ENCODE data around the gene ARMC8. TPM values are rescaled to one million over a fixed set of nuclear protein-coding genes. Genes with fewer than 3 reads are reported as not detected.
"Not testable (repeated sequence)": the region's sequence is repeated elsewhere in the genome, so short reads cannot be mapped to it uniquely, and the experiment has no call there.

The ARMC8 gene, protein sequence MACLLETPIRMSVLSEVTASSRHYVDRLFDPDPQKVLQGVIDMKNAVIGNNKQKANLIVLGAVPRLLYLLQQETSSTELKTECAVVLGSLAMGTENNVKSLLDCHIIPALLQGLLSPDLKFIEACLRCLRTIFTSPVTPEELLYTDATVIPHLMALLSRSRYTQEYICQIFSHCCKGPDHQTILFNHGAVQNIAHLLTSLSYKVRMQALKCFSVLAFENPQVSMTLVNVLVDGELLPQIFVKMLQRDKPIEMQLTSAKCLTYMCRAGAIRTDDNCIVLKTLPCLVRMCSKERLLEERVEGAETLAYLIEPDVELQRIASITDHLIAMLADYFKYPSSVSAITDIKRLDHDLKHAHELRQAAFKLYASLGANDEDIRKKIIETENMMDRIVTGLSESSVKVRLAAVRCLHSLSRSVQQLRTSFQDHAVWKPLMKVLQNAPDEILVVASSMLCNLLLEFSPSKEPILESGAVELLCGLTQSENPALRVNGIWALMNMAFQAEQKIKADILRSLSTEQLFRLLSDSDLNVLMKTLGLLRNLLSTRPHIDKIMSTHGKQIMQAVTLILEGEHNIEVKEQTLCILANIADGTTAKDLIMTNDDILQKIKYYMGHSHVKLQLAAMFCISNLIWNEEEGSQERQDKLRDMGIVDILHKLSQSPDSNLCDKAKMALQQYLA
- 60.9 and 70.8 TPM in 2 replicates for total RNA-seq

DNA sequence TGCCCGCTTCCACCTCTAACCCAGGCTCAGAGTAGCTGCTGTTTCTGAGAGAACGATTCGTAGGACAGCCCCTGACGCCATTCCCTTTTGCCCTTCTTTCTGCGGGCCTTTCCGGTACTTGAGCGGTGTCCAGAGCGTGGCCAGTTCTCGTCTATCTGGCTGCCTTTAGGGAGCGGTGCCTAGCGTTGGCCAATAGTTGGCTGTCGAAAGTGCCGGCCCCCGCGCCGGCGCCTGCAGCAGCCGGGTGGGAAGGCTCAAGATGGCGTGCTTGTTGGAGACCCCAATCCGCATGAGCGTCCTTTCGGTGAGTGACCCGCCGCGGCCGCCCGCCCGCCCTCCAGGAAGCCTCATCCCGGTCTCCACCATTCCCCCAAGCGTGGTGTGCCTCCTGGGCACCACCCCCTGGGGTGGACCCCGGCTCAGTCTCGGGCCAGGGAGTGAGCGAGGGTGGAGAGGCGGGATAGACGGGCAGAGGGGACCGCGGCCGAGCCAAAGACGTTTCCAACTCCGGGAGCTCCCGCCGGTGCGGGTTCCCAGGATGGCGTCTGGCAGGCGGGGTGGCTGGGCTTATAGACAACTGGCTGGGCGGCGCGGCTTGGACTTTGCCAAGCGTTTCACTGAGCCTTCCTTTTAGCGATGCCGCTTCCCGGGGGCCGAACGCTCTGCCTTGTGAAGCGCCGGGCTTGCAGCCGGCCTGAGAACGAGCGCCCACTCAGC lies at the start of gene ARMC8:
ARMC8 (plus strand) TSS at position 6 of the 717 bp plus-strand sequence; CDS start at position 260, 254 bp downstream.
- peak; percentile 86 for DNase-seq (ENCODE audit: low read depth)
- TF ChIP-seq, protein P1, sequence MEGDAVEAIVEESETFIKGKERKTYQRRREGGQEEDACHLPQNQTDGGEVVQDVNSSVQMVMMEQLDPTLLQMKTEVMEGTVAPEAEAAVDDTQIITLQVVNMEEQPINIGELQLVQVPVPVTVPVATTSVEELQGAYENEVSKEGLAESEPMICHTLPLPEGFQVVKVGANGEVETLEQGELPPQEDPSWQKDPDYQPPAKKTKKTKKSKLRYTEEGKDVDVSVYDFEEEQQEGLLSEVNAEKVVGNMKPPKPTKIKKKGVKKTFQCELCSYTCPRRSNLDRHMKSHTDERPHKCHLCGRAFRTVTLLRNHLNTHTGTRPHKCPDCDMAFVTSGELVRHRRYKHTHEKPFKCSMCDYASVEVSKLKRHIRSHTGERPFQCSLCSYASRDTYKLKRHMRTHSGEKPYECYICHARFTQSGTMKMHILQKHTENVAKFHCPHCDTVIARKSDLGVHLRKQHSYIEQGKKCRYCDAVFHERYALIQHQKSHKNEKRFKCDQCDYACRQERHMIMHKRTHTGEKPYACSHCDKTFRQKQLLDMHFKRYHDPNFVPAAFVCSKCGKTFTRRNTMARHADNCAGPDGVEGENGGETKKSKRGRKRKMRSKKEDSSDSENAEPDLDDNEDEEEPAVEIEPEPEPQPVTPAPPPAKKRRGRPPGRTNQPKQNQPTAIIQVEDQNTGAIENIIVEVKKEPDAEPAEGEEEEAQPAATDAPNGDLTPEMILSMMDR (IDR thresholded peaks at IDR 0.05; ENCODE audit: insufficient read depth, low read depth, low read length), result no peak
- H3K4me3 ChIP-seq (ENCODE audit: low read depth, low read length), result peak within 1 kb of the TSS; percentile 94

GRCh38 chr3:138137861-138138260 lies 49.2 kb upstream of the ARMC8 start:
- H3K4me3 ChIP-seq (ENCODE audit: low read depth, low read length), result no peak overlapping the region
- TF ChIP-seq, protein P1 (IDR thresholded peaks at IDR 0.05; ENCODE audit: insufficient read depth, low read depth, low read length), result no peak
- no peak for DNase-seq (ENCODE audit: low read depth)

- TF ChIP-seq, protein P1 (IDR thresholded peaks at IDR 0.05; ENCODE audit: insufficient read depth, low read depth, low read length), result no peak
- no peak overlapping the region for H3K4me3 ChIP-seq (ENCODE audit: low read depth, low read length)
- no peak for DNase-seq (ENCODE audit: low read depth)
Observed at GRCh38 chr3:138139691-138140090, 47.4 kb upstream of the ARMC8 start.

DNA sequence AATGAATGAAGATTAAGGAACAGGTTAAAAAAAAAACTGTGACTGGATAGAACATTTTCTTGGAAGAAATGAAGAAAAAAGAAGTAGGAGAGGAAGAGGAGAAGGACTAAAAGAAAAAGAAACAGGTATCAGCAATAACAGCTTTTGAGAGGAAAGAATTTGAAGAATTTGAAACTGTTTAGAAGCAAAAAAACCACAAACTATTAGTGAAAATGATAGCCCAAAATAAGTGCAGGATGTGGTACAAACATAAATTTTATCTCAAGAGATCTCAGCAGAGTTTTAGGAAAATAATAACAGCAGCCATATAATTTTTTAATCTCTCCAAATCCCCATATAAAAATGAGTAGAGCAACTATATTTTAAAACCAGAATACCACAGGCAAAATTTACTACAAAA lies 46.2 kb upstream of the ARMC8 start:
- no peak for DNase-seq (ENCODE audit: low read depth)
- no peak overlapping the region for H3K4me3 ChIP-seq (ENCODE audit: low read depth, low read length)
- TF ChIP-seq, protein P1 (IDR thresholded peaks at IDR 0.05; ENCODE audit: insufficient read depth, low read depth, low read length), result no peak

DNA sequence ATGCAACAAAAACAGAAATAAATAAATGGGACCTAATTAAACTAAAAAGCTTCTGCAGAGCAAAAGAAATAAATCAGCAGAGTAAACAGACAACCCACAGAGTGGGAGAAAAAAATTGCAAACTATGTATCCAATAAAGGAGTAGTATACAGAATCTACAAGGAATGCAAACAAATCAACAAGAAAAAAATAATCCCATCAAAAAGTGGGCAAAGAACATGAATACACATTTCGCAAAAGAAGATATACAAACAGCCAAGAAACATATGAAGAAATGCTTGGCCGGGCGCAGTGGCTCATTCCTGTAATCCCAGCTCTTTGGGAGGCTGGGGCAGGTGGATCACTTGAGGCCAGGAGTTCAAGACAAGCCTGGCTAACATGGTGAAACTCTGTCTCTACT lies 44.9 kb upstream of the ARMC8 start:
- peak; percentile 56 for DNase-seq (ENCODE audit: low read depth)
- not testable (repeated sequence) for H3K4me3 ChIP-seq (ENCODE audit: low read depth, low read length)

DNA sequence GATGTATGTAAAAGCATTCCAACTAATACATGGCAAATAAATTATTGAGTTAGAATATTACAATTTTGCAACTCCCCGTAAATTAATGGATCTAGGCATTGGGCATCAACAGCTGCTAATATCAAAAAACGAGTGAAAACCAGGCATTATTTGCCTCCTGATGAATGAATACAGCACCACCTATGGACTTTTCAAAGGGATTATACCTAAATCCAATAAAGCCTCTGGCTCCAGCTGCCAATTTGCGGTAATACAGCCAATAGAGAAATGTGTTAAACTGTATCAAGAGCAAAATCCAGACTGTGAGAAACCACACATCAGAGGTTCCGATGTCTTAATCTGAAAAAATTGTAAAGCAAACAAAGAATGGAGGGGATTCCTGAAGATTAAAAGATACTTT lies 38.6 kb upstream of the ARMC8 start:
- DNase-seq (ENCODE audit: low read depth), result no peak
- TF ChIP-seq, protein P1 (IDR thresholded peaks at IDR 0.05; ENCODE audit: insufficient read depth, low read depth, low read length), result no peak
- no peak overlapping the region for H3K4me3 ChIP-seq (ENCODE audit: low read depth, low read length)

GRCh38 chr3:138154534-138154933 lies 32.6 kb upstream of the ARMC8 start:
- no peak overlapping the region for H3K4me3 ChIP-seq (ENCODE audit: low read depth, low read length)
- DNase-seq (ENCODE audit: low read depth), result no peak
- TF ChIP-seq, protein P1 (IDR thresholded peaks at IDR 0.05; ENCODE audit: insufficient read depth, low read depth, low read length), result no peak

Measured in fibroblast of villous mesenchyme (primary cell).